ENCODE data around the gene AMOTL2.

DNA sequence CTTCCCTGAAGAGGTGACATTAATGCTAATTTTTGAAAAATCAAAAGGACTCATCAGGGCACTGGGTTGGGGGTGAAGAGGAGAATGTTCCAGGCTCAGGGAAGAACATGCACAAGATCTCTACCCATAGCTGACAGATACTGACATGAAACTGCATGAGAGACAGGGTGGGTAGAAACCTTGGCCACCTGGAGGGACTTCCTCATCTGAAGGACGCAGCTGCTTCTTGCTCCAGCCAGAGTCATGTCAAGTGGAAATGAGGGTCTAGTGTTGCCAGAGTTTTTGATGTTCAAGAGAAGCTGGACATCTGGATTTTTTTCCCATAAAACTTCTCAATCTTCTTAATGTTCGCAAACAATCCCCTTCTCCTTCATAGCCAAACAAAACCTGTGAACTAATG, 29.7 kb downstream of the AMOTL2 start:
- TF ChIP-seq POLR2A (IDR thresholded peaks at IDR 0.05) = no peak
- TF ChIP-seq, protein P1, sequence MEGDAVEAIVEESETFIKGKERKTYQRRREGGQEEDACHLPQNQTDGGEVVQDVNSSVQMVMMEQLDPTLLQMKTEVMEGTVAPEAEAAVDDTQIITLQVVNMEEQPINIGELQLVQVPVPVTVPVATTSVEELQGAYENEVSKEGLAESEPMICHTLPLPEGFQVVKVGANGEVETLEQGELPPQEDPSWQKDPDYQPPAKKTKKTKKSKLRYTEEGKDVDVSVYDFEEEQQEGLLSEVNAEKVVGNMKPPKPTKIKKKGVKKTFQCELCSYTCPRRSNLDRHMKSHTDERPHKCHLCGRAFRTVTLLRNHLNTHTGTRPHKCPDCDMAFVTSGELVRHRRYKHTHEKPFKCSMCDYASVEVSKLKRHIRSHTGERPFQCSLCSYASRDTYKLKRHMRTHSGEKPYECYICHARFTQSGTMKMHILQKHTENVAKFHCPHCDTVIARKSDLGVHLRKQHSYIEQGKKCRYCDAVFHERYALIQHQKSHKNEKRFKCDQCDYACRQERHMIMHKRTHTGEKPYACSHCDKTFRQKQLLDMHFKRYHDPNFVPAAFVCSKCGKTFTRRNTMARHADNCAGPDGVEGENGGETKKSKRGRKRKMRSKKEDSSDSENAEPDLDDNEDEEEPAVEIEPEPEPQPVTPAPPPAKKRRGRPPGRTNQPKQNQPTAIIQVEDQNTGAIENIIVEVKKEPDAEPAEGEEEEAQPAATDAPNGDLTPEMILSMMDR (IDR thresholded peaks at IDR 0.05) = no peak
